Measurements from ENCODE around the gene COMT. TPM values are rescaled to one million over a fixed set of nuclear protein-coding genes. Genes with fewer than 3 reads are reported as not detected.

The COMT gene
- total and polyA plus RNA-seq, 9 of the 15 experiments (the other 6 are each of a cell fraction or from before 2014, with no cell fraction given): 12.5 to 351 (median 155) TPM

DNA sequence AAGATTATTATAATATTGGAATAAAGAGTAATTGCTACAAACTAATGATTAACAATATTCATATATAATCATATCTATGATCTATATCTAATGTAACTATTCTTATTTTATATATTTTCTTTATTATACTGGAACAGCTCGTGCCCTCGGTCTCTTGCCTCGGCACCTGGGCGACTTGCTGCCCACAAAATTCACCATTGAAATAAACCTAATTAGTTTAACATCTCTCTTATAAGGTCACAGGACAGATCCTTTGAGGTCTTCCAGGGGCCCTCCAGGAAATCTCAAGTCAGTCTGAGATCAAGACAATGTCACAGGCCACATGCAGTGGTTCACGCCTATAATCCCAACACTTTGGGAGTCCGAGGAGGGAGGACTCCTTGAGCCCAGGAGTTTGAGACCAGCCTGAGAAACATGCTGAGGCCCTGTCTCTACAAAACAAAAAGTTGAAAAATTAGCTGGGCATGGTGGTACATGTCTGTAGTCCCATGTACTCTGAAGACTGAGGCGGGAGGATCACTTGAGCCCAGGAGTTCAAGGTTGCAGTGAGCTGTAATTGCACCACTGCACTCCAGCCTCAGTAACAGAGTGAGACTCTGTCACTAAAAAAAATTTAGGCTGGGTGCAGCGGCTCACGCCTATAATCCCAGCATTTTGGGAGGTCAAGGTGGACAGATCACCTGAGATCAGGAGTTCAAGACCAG is 6.6 kb downstream of the COMT start (continued):
- TF ChIP-seq, protein P1, sequence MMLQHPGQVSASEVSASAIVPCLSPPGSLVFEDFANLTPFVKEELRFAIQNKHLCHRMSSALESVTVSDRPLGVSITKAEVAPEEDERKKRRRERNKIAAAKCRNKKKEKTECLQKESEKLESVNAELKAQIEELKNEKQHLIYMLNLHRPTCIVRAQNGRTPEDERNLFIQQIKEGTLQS (IDR thresholded peaks at IDR 0.05): no peak
- TF ChIP-seq, protein P1 (CRISPR knock-in tag; conservative IDR thresholded peaks at IDR 0.05): peak; percentile 29; the same call in 1 of the 2 replicates
- no peak for TF ChIP-seq NFYB (IDR thresholded peaks at IDR 0.05; ENCODE audit: extremely low read depth, insufficient read length)
- TF ChIP-seq YBX1 (IDR thresholded peaks at IDR 0.05): no peak
- no peak for TF ChIP-seq CXXC5 (CRISPR knock-in tag; IDR thresholded peaks at IDR 0.05)
- no peak for TF ChIP-seq ZC3H11A (IDR thresholded peaks at IDR 0.05; ENCODE audit: low read depth, low read length)
- no peak for TF ChIP-seq ELF2 (CRISPR knock-in tag; IDR thresholded peaks at IDR 0.05)

DNA sequence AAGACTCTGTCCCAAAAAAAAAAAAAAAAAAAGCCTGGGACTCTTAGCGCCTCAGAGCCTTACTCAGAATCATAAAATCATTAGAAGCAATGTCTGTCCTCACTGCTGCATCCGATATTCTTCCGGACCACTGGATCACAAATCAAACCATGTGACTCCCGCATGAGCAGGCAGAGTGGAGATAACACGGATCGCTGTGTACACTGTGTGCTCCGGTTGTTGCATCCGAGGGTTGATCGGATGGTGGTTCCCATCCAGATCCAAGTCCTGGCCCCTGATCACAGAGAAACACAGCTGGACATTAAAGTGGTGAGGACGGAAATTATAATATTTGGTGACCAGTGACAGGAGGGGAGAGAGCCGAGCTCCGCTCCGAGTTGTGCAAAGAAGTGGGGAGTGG is 9.8 kb downstream of the COMT start:
- Histone ChIP-seq H3K9me1 (ENCODE audit: control insufficient read depth, insufficient read depth, low read length) (peaks cover 9% of the 10 kb centered on the region), H3K27me3 (ENCODE audit: control insufficient read depth in 2 of 2, insufficient read depth in 2 of 2, low read length in 2 of 2) (no peaks in the 10 kb centered on the region), H3K27ac (ENCODE audit: extremely low read depth, low read depth, low read length) (no peak overlapping the region), H3K36me3 (ENCODE audit: control insufficient read depth, insufficient read depth, low read length) (peaks cover 40% of the 10 kb centered on the region), H4K20me1 (replicated peaks; ENCODE audit: control insufficient read depth, insufficient read depth, low read length) (peaks cover 28% of the 10 kb centered on the region), H3K9me3 (replicated peaks; ENCODE audit: control insufficient read depth, insufficient read depth, low read depth, low read length) (no peaks in the 10 kb centered on the region), H2AFZ (ENCODE audit: low read depth, low read length) (no peak overlapping the region), H3K4me3 (no peak overlapping the region), H3K4me2 (ENCODE audit: insufficient read depth, low read length) (no peak overlapping the region), H3K4me1 (replicated peaks in 1 of 2; ENCODE audit: control insufficient read depth in 2 of 2, insufficient read depth in 2 of 2, low read length in 2 of 2) (peaks cover 12 to 39% of the 10 kb centered on the region in 2 experiments), H3K9ac (ENCODE audit: insufficient read depth in 1 of 2, low read depth in 2 of 2, low read length in 2 of 2) (peak overlapping the region in 1 of 2 experiments; percentile 53; a peak in 1 of 4 replicates), H3K79me2 (ENCODE audit: control insufficient read depth, insufficient read depth, low read length) (peaks cover 40% of the 10 kb centered on the region)
- BruUV-seq (replicated peaks): no TSS peak
- peak in 1 of 4 experiments; percentile 18 for DNase-seq (ENCODE audit: extremely low read depth in 1 of 4, low spot score in 3 of 4)
- POLR2A ChIA-PET: interaction anchor here (0.7 to 3.9 kb wide), 6 partner anchors 9 to 332 kb away, joined by 3 to 48 read pairs (median 6); partner anchors contain the start of genes COMT and TXNRD2
- 92% methylated on average over 13 of the region's 13 CpGs for WGBS (ENCODE audit: insufficient coverage, low coverage, missing lambda C conversion rate)
- TF ChIP-seq CSDE1 (IDR thresholded peaks at IDR 0.05) (no peak), POLR2G (IDR thresholded peaks at IDR 0.05; ENCODE audit: low read depth, low read length) (0 out of 2 replicates have a peak, but pooled peaks have one; percentile 6), HNRNPUL1 (IDR thresholded peaks at IDR 0.05; ENCODE audit: low read length) (0 out of 2 replicates have a peak, but pooled peaks have one; percentile 42)
- CTCF ChIA-PET (ENCODE audit: low intra/inter-chr PET ratio): interaction anchor here (0.7 kb wide), 1 partner anchor 102 kb away, joined by 3 read pairs; no protein-coding TSS in a partner anchor
- FAIRE-seq: no peak
- intact Hi-C loops (cut with micrococcal nuclease) (no loop called here), in situ Hi-C loops (cut with MboI) (no loop called here)
- no peak for ATAC-seq
